GM12865 (cell line): Measurements from ENCODE around the gene LARGE1.

Experiments
- DNase-seq: peaks from one replicate; pipeline ENCODE4 v3.0.0; 2010; ENCODE audit warnings: low read depth
- H3K4me3 ChIP-seq: 2 replicates; pipeline ENCODE4 v1.5.1; 2011; ENCODE audit warnings: mild to moderate bottlenecking, low read depth, low read length, control low read depth
- CTCF ChIP-seq: IDR thresholded peaks from 2 replicates; pipeline ENCODE4 v1.5.1; 2011; ENCODE audit warnings: low read length, control low read depth, low read depth, inconsistent platforms; ENCODE audit not compliant: insufficient read depth; ENCODE audit errors: missing control alignments

The LARGE1 gene

DNA sequence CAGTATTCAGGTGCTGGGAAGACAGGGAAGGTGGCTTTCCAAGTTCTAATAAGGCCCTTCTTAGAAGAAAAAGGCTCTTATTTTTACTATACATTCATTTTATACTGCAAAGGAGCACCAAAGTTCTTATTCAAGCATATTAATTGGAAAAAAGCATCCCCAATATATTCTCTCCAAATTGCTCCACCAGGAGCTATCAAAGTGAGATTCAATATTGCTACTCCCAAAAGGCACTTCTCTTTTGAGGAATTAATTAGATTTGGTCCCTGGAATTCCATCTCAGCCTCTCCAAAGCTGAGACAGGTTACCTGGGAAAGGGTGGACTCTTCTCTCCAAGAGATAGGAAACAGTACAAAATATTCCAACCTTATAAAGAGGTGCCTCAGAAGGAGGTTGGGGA is 134.1 kb downstream of the LARGE1 start:
- no peak for TF ChIP-seq CTCF
- H3K4me3 ChIP-seq: no peak overlapping the region
- DNase-seq: no peak

GRCh38 chr22:33785283-33785968 is 134.8 kb downstream of the LARGE1 start:
- H3K4me3 ChIP-seq: no peak overlapping the region
- DNase-seq: peak; percentile 79
- no peak for TF ChIP-seq CTCF

DNA sequence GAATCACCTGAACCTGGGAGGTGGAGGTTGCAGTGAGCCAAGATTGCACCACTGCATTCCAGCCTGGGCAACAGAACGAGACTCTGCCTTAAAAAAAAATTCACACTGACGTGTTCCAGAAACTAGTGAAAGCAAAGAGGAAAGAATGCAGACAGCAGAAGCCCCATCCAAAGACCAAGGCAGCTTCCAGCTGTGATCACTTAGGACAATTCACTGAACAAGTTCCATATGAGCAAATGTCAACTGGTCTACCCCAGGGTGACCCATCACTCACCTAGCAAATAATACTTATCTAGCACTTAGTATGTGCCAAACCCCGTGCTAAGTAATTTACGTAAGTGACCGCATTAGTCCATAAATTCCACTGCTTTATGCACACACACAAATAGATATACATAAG is 138.9 kb downstream of the LARGE1 start:
- no peak for TF ChIP-seq CTCF
- H3K4me3 ChIP-seq: no peak overlapping the region
- DNase-seq: no peak

DNA sequence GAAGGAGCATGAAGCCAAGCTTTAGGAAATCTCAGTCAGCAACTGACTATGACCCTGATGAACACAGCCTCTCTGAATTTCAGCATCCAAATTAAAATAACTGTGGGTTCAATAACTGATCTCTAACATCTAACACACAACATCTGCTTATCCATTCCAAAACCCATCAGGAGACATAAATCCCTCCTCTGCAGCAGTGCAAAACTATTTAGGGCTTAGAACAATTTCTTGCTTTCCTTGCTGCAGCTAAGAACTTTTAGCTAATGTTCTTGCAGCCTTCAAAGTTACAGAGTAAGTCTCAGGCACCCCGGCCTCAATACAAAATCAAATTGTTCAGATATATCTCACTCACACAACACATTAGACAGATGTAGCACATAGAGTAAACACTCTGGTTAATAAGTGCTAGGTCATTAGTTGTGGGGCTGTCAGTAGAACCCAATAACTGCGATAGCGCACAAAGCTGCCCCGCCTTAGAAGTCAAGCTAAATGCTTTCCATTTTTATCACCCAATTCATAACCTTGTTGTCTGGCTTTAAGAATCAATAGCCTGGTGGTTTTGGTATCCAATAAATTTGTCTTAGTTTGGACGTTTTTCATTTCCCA is 139.6 kb downstream of the LARGE1 start:
- DNase-seq: no peak
- no peak for TF ChIP-seq CTCF
- H3K4me3 ChIP-seq: no peak overlapping the region

DNA sequence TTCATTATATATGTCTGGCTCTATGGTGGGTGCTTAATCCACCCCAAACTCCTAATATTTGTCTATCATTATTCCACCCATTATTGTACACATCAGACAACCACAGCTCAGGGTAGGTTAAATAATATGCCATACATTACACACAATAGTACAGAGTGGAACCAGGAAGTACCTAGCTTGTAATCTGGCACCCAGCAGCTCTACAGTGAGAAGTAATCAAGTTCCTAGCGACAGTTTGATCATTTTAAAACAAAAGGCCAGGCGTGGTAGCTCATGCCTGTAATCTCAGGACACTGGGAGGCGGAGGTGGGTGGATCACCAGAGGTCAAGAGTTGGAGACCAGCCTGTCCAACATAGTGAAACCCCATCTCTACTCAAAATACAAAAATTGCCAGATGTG is 141.0 kb downstream of the LARGE1 start:
- no peak overlapping the region for H3K4me3 ChIP-seq
- no peak for TF ChIP-seq CTCF
- no peak for DNase-seq

GRCh38 chr22:33776491-33776890 is 143.8 kb downstream of the LARGE1 start:
- TF ChIP-seq CTCF: no peak
- DNase-seq: no peak
- no peak overlapping the region for H3K4me3 ChIP-seq

- TF ChIP-seq CTCF: no peak
- no peak for DNase-seq
- H3K4me3 ChIP-seq: no peak overlapping the region
Observed at GRCh38 chr22:33774781-33775180, 145.5 kb downstream of the LARGE1 start.
